Fibroblast of skin of left biceps (primary cell): Measurements from ENCODE around the gene CDH23.

Experiments used
- DNase-seq, 2 experiments: peaks; one replicate each; pipeline ENCODE4 v3.0.0-alpha.2; 2013; ENCODE audit warnings: low read depth in 2 of 2

Gene CDH23

DNA sequence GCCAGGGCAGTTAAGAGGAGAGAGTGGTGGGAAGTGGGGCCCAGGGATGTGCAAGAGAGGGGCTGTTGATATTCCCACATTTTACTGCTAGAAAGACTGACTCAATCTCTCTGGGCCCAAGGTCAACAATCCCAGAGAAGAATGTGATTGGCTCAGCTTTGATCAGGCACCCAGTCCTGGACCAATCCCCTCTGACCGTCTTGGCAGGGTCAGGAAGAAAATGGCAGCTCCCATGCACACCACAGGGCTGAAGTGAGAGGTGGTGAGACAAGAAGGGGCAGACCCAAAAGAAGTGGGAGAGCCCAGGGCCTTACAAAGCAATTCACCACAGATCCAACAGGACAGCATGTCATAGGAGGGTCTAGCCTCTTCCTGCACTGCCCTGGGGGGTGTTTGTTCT is 326.1 kb downstream of the CDH23 start:
- no peak for DNase-seq

- no peak for DNase-seq
Measured at GRCh38 chr10:71723311-71723710, 326.6 kb downstream of the CDH23 start.

DNA sequence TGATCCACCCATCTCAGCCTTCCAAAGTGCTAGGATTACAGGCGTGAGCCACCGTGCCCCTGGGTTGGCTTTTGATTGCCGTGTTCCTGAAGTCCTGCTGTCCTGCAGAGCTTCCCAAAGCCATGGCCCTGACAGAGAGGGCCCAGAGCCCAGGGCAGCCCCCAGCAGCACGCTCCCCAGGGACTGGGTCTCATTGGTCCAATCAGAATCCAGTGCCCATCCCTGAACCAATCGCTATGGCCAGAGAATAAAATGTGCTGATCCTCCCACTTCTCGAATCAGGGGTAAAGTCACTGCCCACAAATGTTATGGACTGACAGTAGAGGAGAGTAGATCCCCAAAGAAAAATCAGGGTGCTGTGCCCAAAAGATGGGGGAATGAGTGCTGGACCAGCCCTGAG is 327.8 kb downstream of the CDH23 start:
- DNase-seq = no peak

GRCh38 chr10:71725249-71725648 is 328.5 kb downstream of the CDH23 start:
- DNase-seq = no peak

- no peak for DNase-seq
Measured at GRCh38 chr10:71725998-71726579, 329.4 kb downstream of the CDH23 start.

DNA sequence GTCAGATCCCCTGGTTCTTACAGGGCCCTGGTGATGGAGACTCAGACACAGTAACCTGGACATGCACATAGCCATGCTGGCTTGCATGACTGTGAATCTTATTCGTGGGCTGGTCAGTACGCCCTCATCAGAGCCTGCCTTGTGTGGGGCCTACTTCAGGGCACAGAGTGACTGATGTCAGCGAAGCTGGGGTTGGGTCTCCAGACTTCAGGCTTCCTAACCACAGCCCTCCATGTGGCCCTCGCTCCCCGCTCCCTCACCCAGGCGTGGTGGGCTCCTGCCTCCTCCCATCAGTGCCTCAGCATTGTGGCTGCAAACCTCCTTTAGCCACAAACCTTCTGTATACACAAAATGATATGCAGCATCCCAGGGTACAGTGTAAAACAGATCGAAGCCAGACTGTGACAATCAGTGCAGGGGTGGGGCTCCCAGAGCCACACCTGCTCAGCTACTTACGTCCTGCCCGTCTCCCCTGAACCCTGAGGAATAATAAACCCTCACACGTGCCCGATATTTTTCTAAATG is 329.9 kb downstream of the CDH23 start:
- DNase-seq = no peak

GRCh38 chr10:71727105-71727737 is 330.5 kb downstream of the CDH23 start:
- no peak for DNase-seq

DNA sequence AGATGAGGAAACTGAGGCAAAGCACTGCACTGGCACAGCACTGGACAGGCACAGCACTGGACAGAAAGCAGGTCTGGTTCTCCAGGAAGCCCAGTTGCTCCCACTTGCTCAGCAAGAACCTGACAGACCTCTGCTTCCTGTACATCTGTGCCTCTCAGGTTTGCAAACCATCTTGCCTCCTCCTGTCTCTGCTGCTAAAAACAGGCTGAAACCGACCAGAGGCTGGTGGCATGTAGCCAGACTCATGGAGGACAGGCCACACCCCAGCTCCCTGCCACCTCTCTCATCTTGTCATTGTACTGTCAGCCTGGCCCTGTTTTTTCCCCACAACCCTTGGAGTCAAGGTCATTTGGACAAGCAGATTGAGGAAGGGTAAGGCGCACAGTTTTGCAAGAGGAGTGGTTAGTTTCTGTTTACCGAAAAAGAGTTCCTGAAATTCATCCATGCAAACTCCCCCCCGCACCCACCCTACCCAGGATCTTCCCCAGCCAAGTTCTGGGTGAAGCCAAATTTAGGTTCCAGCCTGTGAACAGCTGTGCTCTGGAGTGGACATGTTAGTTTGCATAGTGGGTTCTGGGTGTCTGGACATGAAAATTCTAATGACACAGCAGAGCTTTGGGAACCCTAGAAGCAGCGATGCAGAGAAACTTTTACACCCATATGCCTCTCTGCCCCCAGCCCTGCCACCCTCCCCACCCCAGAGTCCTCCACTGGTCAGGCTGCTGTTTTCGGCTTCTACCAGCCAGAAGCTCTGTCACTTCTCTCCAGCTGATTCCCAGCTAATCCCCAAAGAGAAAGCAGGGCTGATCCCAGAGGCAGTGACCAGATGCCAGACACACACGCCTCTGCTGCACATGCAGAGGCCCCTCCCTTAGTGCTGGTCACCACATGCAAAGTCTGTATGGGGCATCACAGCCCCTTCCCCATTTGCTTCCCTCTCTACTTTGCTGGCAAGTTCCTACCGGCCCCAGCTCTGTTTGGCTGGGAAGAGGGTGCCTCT is 331.3 kb downstream of the CDH23 start:
- DNase-seq = no peak

DNA sequence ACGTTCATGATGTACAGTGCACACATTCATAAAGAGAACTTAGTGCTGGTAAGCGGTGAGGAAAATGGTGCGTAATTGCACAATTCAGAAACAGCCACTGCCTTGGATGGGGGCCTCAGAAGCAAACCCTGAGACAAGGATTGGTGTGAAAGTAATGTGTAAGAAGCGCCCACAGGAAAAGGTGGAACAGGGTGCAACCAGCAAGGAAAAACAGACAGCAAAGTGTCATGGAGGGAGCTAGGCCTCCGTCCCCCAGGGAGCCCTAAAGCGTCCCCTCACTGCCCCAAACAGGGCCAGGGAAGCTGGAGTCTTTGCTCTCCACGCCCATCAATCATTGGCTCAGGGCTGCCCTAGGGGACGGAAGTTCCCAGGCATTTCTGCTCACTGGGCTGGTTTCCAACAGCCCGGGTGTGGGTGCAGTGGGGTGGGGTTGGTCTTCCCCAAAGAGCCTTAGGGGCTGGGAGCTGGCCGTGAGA is 332.5 kb downstream of the CDH23 start:
- no peak for DNase-seq

- no peak for DNase-seq
Measured at GRCh38 chr10:71731791-71732190, 335.1 kb downstream of the CDH23 start.

- DNase-seq = no peak
Measured at GRCh38 chr10:71734797-71735196, 338.1 kb downstream of the CDH23 start.

DNA sequence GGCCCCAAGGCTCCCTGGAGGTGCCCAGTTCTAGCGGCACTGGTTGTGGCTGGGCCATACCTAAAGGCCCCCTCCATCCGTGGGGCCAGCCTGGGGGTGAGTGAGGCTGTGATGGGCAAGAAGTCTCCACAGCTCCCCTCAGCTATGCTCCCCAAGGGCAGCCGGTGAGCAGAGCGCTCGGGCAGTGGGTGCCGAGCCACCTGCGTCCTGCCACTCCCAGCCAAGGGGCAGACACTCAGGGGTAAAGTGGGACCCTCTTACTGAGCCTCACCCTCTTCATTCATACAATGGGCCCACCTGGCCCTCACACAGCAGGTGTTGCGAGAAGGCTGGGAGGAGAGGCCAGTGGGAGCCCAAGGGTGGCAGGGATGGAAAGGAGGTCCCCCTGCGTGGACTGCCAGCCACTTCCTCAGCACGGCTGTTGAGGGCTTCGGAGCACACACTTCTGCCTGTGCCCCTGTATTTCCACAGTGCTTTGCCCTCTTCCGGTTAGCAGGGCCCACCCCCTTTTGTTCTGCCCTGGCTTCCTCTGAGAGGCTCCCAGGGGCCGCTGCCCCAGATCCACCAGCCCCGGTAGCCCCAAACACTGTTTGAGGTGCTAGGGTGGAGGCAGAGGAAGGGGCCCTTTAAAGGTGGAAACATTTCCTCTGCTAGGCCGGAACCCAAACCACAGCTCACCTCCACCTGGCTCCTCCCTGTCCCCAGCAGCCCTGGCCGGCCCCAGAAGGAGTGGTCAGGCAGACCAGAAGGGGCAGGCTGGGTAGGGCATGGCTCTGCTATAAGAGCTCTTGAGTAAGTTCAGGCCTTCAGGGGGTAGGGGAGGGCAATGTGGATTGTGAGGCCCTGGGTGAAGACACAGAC is 339.2 kb downstream of the CDH23 start:
- DNase-seq = no peak

DNA sequence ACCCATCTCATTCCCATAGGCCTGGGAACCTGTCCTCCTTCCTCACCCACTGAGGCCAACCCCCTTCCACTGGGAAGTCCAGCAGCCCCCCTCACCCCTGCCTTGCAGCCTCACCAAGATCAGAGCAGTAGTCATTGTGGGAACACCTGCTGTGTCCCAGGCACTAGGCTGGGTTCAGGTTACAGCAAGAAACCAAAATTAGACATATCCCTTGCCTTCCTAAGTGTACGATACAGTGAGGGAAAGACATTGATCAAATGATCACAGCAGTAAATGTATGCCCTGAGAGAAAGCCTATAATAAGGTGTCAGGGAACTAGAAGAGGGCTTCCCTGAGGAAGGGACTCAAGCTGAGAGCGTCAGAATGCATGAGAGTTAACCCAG is 339.8 kb downstream of the CDH23 start:
- DNase-seq = no peak

DNA sequence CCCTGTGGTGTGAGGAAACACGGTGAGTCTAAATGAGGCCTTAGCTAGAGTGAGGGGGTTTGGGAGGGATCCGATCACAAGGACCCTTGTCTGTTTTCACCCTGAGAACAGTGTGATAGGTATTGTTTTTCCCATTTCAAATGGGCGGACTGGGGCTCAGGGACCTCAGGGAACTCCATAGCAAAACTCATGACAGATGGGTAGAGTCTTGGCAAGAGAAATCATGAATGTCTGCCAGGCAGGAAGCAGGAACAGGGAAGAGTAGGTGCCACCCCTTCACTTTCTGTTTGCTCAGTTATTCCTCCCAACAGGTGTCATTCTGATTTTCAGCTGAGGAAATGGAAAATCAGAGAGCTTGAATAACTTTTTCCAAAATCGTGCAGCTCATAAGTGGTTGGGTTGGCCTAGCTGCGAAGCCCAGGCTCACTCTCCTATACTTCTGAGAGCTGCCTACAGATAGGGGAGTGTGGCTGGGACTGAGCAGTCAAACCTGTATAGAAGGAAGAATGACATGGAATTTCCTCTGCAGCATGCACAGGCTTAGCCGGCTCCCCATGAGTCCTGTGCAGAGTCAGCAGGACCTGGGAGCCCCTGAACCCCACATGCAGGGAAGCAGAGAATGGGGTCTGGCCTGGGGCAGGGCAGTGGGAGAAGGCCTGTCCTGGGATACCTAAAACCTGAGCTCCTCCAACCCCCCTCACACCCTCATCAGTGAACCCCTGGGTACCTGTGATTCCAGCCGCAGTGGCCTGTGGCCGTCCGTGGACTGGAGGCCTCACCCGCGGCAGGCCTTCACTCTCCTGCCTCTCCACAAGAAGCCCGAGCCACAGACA is 340.5 kb downstream of the CDH23 start:
- no peak for DNase-seq

DNA sequence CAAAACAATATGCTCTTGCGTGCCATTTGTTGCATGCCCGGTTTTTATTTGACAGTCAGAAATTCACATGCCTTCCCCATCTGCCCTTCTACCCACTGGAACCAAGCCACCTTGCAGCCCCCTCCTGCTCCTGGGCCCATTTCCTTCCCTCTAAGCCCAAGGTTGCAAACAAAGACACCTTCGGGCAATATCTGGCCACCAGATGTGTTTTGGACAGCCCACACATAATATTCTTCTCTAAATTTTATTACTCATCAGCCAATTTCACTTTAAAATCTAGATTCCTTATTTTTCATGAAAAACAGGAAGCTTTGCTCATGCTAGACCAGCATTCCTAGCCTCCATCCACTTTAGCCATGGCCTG is 341.1 kb downstream of the CDH23 start:
- no peak for DNase-seq

GRCh38 chr10:71739358-71739900 is 342.7 kb downstream of the CDH23 start:
- DNase-seq = no peak

DNA sequence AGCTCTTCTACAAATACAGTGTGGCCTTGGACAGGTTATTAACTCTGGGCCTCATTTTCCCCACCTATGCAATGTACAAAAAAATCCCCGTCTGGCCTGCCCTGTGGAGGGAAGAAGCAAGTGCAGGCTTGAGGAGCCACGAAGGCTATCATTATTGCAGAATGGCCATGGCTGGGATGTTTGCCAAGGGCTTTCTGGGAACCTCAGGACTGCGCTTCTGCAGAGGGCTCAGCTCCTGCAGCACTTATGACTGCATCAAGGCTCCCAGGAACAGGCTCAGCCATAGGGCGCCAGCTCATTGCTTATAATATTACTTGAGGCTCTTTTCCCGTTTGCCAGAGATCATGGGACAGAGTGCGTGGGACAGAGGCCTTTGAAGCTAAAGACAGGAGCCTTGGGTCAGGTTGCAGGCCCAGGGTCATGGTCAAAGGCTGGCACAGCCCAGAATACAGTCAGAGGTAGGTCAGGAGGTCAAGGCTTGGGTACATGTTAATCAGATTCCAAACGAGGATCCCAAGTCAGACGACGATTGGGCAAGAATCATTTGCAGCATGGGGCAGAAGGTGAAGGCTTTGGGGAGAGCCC is 343.4 kb downstream of the CDH23 start:
- DNase-seq = no peak

GRCh38 chr10:71741029-71741428 is 344.3 kb downstream of the CDH23 start:
- no peak for DNase-seq

- DNase-seq = no peak
Measured at GRCh38 chr10:71741671-71742070, 345.0 kb downstream of the CDH23 start.
